Left forelimb (tissue), 1 donor: ENCODE data around the gene CD276.
A peak's percentile ranks its signal among the peaks of the same experiment; 100 is the strongest.
"Not testable (repeated sequence)": the region's sequence is repeated elsewhere in the genome, so short reads cannot be mapped to it uniquely, and the experiment has no call there.

Source experiments
- DNase-seq: peaks from one replicate; pipeline ENCODE4 v3.0.0-alpha.2; 2018; ENCODE audit warnings: low spot score

The CD276 gene

DNA sequence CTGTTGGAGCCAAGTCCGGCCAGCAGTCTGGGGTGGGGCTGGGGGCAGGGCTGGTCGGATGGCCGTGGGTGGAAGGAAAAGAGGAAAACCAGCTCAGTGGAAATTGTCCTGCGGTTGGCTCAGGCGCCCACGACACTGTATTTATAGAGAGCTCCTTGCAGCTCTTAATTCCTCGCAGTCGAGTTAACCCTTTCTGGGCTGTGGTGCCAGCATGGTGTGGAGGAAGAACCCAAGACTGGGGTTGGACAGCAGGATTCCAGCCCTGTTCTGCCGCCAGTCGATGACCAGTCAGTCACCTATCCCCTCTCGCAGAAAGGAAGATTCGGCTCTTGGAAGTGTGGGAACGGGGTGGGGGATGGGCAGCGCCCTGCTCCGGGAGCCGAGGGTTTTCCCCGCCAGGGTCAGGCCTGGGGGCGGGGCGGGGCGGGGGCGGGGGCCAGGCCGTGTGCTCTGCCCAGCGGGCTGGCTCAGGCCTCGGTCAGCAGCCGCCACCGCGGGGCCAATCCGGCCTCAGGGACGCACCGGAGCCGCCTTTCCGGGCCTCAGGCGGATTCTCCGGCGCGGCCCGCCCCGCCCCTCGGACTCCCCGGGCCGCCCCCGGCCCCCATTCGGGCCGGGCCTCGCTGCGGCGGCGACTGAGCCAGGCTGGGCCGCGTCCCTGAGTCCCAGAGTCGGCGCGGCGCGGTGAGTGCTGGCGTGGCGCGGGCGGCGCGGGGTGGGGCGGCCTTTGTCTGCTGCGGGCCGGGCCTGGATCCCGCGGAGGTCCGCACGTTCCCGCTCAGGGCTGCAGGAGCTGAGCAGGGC is at the start of gene CD276:
Gene CD276, plus strand, starts transcription at position 607 of the 804 bp plus-strand sequence. CDS start 15,257 bp downstream, outside the sequence.
- DNase-seq: peak; percentile 84

DNA sequence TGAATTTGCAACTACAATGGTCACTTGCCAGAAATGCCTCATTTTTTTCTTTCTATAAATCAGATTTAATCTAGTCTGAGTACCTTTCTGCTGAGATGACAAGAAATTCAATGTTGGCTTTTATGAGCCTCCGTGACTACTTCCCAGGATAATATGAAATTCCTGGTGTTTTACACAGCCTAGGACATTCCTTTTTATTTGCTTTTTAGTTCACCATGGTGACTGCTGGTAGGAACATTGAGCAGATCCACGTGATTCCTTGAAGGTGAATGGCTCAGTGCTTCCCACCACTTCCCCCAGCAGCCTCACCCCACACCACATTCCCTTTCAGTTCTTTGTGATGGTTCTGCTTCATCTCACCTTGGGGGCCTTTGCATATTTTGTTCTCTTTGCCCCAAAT is 46.7 kb upstream of the CD276 start:
- no peak for DNase-seq

DNA sequence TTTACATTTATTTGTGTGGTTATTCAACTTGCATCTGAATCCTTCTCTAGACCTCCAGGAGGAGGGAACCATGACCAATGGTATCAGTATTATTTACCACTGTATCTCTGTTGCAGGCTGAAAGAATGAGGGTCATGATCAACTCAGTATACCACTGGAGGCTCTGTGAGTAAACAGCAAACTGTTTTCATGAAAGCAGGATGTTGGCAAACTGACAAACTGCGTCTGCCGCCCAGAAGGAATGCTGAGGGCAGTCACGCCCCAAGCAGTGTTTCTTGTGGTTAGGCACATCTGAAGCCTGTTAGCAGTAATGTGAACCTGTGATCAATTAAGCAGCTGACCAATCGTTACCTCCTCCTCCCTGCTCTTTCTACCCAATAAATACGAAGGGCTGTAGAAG is 44.7 kb upstream of the CD276 start:
- not testable (repeated sequence) for DNase-seq

DNA sequence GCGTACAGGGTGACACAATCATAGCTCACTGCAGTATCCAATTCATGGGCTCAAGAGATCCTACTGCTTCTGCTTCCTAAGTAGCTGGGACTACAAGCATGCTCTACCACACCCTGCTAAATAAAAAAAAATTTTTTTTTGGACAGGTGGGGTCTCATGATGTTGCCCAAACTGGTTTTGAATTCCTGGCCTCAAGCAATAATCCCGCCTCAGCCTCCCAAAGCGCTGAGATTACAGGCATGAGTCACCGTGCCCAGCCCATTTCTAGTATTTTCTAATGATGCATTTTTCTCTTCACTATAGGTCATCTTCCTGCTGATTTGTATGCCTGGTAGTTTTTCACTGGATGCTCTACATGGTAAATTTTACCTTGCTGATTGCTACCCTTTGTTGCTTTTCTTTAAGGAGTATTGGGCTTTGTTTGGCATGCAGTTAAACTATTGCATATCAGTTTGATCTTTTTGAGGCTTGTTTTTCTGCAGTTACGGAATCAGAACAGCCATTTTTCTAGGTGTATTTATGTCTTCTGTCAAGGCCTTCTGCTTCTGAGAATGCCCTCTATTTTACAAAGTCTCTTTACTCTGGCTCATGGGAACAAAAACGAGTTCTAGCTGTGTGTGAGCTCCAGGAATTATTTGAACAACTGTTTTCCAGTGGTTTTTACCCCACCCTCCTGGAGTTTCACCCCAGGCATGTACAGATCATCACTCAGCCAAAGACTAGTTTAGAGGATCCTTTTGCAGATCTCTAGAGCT is 36.7 kb upstream of the CD276 start:
- no peak for DNase-seq

DNA sequence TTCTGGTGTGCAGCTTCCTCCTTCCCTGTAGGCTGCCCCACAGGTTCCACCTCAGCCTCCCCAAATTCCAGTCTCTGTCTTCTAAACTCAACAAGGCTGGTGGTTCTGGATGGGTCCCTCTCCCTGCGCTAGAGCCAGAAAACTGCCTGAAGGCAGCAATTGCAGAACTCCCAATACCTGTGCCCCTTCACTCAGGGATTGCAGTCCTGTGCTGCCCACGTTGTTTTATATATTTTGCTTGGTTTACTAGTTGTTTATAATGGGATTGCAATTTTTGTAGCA is 36.2 kb upstream of the CD276 start:
- no peak for DNase-seq

DNA sequence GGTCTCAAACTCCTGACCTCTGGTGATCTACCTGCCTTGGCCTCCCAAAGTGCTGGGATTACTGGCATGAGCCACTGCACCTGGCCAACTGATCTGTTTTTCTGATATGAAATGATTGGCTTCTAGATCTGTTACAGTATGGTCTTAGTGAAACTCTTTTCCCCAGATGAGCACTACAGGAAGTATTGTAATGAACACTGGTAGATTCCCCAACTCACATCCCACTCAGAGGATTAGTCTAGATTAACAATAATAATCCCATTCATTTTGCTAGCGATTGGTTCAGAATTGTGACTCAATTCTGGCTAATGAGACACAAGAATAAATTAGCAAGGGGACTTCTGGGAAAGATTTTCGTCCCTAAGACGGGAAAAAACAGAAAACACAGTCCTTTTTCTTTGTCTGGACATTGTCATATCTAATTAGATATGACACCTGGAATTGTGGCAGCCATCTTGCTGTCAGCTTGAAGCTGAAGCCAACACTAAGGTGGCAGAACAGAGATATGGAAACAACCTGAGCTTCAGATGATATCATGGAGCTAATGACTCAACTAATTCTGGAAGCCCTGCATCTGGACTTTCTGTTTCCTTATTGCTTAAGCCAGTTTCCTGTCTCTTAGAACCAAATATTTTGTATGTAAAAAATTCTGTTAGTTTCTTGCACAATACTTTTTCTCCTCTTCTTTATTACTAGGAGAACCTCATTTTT is 33.6 kb upstream of the CD276 start:
- no peak for DNase-seq

DNA sequence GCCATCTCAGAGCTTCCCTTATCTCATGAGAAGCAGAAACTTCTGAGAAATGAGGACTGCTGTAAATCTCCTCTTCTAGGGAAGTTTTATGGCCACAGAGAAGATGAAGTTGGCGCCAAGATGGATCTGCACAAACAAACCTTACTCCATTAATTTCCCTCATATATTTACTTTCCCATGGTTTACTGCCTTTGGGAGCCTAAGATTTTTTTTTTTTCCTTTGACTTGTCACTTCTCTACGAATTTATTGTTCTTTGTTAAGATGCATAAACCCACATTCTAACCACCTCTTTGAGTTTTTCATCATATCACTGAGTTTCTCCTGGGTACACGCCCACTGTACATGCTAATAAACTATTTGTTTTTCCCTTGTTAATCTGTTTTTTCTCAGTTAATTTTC is 29.5 kb upstream of the CD276 start:
- DNase-seq: no peak

DNA sequence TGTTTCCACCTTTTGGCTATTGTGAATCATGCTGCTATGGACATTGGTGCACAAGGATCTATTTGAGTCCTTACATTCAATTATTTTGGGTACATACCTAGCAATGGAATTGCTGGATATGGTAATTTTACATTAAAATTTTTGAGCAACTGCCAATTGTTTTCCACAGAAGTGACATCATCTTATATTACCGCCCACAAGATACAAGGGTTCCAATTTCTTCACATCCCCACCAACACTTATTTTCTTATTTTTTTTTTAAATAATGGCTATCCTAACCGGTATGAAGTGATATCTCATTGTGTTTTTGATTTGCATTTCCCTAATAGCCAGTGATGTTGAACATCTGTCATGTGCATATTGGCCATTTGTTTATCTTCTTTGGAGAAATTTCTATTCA is 28.5 kb upstream of the CD276 start:
- DNase-seq: no peak

DNA sequence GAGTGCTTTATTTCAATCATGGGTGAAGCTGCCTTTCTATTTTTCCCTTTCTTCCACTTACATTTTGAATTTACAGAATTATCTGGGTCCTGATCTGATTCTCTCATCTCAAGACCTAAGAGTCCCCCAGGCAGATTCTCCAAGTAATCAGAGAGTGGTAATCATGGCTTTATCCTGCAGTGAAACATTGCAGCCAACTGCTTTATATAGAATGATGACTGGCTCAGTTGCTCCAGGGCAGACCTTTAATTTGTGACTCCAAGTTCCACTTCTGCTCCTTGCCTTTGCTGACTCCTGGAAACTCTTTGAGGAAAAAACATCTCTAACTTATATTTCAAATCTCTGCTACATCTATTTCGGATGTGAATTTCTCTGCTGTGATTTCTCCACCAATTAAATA is 25.5 kb upstream of the CD276 start:
- no peak for DNase-seq

DNA sequence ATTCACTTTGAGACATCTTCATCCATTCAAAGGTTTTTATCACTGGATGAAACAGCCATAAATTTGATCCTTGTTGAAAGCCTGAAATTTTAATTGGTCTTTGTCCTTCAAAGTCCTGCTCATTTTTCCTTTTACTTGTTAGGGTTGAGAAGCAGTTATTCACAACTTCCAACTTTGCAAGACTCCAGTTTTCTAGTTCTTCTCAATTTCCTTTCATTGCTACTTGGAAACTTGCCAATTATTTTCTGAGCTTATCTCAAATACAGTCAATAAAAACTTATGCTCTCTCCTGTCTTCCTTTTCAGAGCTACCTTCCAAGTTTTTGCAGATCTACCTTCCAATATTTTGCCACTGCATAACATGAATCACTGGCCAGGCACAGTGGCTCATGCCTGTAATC is 23.7 kb upstream of the CD276 start:
- no peak for DNase-seq

DNA sequence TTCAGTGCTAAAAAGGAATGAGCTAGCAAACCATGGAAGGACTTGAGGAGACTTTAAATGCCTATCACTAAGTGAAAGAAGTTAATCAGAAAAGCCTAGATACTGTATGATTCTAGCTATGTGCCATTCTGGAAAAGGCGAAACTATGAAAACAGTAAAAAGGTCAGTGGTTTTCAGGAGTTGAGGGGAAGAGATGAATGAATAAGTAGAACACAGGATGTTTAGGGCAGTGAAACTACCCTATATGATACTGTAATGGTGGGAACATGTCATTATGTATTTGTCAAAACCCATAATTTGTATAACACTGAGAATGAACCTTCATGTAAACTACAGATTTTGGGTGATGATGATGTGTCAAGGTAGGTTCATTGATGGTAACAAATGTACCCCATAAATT is 9.6 kb upstream of the CD276 start:
- no peak for DNase-seq

DNA sequence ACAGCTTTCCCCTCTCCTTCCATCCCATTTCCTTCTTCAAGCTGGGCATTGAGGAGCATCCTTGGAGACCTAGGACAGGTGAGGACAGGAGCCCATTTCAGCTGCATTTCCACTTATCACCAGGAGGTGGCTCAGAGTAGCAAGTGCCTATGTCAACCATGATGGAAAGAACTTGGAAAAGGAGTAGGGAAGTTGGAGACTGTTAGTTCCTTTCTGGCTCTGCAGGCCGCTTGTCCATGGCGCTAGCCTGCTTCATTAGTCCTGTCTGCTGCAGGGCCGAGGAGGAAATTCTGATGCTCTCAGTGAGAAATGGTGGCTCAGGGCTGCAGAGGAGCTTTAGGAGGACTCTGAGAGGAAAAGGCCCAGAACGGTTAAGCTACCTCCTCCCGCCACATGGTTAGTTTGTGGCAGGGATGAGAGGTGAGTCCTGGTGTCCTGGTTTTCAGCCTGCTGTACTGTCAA is 7.0 kb upstream of the CD276 start:
- no peak for DNase-seq

DNA sequence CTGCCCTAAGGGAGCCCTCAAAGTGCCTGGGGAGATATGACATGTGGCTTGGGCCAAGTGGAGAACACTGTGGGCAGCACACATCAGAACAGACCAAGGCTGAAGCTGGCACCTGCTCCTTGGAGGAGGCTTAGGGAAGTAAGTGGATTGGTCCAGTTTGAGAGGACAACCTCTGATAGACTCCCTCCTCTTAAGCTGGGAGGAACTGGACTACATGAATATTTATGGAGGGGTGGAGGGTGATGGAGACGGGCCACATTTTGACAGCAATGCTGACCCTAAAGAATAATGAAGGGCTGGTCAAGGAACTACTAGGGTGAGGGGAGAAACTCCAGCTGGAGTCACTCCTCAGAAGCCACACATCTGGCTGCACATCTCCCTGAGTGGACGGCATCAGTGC is 6.5 kb upstream of the CD276 start:
- DNase-seq: no peak

DNA sequence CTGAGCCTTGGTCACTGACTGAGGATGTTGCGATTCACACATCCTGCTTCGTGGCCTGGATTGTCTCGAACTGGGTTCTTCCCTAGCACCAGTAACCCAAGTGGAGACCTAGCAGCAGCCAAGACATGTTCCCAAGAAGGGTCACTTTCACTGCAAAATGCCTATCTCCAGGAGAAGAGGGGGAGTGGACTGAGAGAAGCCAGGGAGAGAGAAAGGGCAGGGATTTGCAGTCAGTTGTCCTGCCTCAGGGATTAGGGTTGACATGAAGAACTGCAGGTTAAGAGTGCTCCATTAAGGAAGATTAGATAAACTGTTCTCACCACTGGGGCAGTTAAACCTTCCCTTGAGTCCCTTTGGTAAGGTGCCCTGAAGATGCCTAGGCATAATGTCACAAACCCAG is 5.7 kb upstream of the CD276 start:
- no peak for DNase-seq

DNA sequence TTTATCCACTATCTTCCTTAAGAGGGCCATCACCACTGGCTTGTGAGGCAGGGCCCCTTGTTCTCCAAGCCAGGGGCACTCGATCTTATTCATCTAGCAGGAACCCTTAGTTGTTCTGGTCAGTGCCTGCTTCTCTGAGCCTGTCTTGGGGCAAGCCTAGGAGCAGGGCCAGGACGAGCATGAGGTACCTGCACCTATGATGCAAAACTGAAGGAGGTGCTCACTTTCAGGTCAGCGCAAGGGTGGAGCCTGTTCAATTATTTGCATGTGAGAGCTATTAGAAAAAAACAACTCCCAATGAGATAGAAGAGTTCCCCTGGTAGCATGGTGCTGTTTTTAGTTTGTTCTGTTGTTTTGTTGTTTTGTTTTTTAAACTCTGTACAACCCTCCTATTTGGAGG is 5.0 kb upstream of the CD276 start:
- no peak for DNase-seq

DNA sequence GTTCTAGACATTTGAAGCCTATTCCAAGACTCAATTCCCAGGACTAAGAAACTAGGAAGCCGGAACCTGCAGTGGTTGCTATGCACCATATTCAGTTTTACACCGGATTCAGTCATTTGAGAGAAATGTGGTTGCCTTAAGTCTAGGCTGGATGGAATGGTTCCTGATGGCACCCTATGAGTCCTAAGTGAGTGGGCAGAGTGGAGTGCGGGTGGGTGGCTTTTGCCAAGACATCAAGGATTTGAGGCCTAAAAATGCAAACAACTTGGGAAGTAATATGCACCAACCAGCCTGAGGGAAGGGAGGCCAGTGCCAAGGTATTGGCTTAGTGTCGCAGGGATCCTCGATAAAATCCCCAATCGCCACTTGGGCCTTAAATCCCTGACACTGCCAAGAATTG is 4.2 kb upstream of the CD276 start:
- DNase-seq: no peak

DNA sequence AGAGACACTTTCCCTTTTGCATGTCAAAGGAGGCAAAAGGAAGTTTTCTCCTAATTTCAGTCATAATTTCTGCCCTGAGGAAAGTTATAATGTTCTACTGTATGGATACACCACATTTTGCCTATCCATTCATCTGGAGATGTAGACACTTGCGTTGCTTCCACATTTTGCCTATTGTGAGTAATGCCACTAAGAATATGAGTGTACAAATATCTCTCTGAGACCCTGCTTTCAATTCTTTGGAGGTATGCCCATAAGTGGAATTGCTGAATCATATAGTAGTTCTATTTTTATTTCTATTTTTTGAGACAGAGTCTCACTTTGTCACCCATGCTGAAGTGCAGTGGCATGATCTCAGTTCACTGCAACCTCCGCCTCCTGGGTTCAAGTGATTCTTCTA is 3.6 kb upstream of the CD276 start:
- no peak for DNase-seq

DNA sequence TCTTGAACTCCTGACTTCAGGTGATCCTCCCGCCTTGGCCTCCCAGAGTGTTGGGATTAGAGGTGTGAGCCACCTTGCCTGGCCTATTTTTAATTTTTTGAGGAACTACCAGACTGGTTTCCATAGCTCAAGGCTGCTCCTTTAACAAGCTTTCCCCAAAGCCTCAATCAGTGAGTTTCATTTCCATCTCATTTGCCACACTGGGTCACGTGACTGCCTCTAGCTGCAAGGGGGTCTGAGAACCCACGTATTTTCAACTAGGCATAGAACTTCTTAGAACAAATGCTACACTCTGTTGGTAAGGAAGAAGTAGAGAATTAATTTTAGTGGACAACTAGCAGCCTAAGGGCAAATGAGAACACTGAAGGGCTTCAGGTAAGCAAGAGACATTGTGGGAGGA is 3.1 kb upstream of the CD276 start:
- no peak for DNase-seq

DNA sequence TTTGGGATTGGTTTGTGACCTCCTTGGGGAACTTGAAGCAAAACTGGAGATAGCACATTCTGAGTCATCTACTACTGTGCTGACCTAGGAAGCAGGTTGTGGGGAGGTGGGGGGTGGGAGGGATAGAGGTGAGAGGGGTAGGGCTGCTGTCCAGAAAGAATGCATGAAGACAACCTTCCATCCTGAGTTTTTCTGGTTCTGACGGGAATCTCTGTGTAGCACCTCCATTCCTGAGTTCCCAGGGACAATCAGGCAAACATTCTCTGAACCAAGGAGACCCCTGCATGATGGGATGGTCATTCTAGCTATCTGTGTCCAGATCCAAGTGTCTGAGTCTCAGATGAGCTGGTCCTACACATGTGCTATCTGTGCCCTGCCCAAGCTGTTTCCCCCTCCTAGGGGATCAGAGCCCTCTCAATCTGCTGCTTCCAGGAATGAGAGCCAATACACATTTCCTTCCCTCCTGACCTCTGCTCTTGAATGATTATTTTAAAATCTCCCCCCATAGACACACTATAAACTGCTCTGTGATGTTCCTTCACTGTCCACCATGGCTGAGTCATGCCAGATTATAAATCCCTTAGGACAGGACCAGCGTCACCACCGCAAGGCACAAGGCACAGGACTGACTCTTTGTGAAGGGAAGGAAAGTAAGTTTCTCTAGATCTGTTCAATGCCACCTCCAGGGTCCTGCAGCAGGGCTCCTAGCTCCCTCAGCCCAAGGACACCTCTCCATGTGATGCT is 2.2 kb upstream of the CD276 start:
- no peak for DNase-seq

DNA sequence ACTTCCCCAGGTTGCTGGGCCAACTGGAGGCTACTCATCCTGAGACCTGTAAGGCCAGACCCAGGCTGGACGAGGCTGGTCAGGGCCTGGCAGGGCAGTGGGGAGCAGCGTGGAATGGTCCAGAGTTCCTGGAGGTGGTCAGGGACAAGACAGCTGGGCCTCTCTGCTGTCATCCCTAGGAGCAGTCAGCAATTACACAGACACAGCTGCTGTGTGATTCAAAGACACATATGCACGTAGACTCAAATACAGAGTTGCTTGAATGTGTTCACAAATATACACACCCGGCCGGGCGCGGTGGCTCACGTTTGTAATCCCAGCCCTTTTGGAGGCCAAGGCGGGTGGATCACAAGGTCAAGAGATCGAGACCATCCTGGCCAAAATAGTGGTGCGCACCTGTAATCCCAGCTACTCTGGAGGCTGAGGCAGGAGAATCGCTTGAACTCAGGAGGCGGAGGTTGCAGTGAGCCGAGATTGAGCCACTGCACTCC is 1.5 kb upstream of the CD276 start:
- no peak for DNase-seq

DNA sequence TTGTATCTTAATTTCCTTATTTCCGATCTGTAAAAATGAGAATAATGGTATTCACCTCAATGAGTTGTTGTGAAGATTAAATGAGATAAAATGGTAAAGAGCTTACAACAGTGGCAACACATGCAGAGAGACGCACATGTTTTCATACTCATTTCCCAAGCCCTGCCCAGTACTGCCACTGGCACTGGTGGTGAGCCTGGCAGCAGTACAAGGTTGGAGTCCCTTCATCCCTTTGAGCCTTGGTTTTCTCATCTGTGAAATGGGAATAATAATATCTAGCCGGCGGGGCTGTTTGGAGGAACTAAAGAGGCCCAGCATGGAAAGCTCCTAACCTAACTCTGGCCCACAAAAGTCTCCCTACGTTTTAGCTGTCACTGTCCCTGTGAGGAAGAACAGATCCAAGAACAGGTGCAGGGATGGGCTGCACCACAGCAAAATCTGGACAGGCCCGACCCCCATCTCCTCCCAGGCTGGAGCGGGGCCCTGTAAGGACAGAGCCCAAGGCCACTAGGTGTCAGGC is 866 bp upstream of the CD276 start:
- DNase-seq: no peak
